PC-3 (cell line): Measurements from ENCODE around the gene ILDR1. TPM values are rescaled to one million over a fixed set of nuclear protein-coding genes. Genes with fewer than 3 reads are reported as not detected.

ENCODE experiments used
- ATAC-seq: fragments of 200-7000 bp; cut with Tn5 transposase; 2 replicates; pipeline ENCODE4 v1.9.1; 2020; ENCODE audit warnings: mild to moderate bottlenecking, moderate library complexity
- BruUV-seq: library from RNA; stranded (reverse); fragments of 400-500 nt; replicated peaks from 2 replicates; lab custom pipeline; 2021; lab: Mats Ljungman, UMichigan
- CTCF ChIA-PET: fragments of 300-600 bp; sonication (Branson Sonifier 250); formaldehyde crosslinking; loops from one replicate; lab custom pipeline; 2022; ENCODE audit warnings: antibody characterized with exemption; lab: Charles Lee
- POLR2A ChIA-PET: fragments of 300-600 bp; sonication (Branson Sonifier 250); formaldehyde crosslinking; loops from one replicate; lab custom pipeline; 2022; ENCODE audit warnings: antibody characterized with exemption; ENCODE audit not compliant: unreplicated experiment; lab: Charles Lee
- DNase-seq: peaks from one replicate; pipeline ENCODE4 v3.0.0-alpha.2; 2015
- H2AFZ ChIP-seq: fragments of 300-600 bp; sonication (generic); 2 replicates; pipeline ENCODE4 v1.6.0; 2016; ENCODE audit warnings: antibody characterized with exemption, low read length
- H3F3A ChIP-seq: fragments of 300-600 bp; sonication (generic); one replicate; pipeline ENCODE4 v1.6.0; 2017; ENCODE audit warnings: antibody characterized with exemption, low read length, control low read depth, mild to moderate bottlenecking; ENCODE audit not compliant: unreplicated experiment
- H3K27ac ChIP-seq: fragments of 300-600 bp; sonication (generic); 2 replicates; pipeline ENCODE4 v1.5.1; 2016; ENCODE audit warnings: mild to moderate bottlenecking, low read length
- H3K27me3 ChIP-seq: fragments of 300-600 bp; sonication (generic); 2 replicates; pipeline ENCODE4 v1.6.1; 2016; ENCODE audit warnings: low read length, mixed read lengths
- H3K36me3 ChIP-seq: fragments of 300-600 bp; sonication (generic); 2 replicates; pipeline ENCODE4 v1.6.1; 2016; ENCODE audit warnings: low read depth, mixed run types, low read length, mixed read lengths
- H3K4me1 ChIP-seq: fragments of 300-600 bp; sonication (generic); 2 replicates; pipeline ENCODE4 v1.5.1; 2016; ENCODE audit warnings: low read length; ENCODE audit not compliant: insufficient read depth
- H3K4me2 ChIP-seq: fragments of 300-600 bp; sonication (generic); 2 replicates; pipeline ENCODE4 v1.6.0; 2016; ENCODE audit warnings: low read length
- H3K4me3 ChIP-seq: fragments of 300-600 bp; sonication (generic); 2 replicates; pipeline ENCODE4 v1.5.1; 2016; ENCODE audit warnings: mild to moderate bottlenecking, low read length, mixed read lengths
- H3K79me2 ChIP-seq: fragments of 300-600 bp; sonication (generic); 2 replicates; pipeline ENCODE4 v1.6.1; 2017; ENCODE audit warnings: low read length, mixed read lengths
- H3K9ac ChIP-seq: fragments of 300-600 bp; sonication (generic); 2 replicates; pipeline ENCODE4 v1.6.0; 2016; ENCODE audit warnings: mild to moderate bottlenecking, low read length
- H3K9me2 ChIP-seq: fragments of 300-600 bp; sonication (generic); replicated peaks from 2 replicates; pipeline ENCODE4 v1.6.1; 2016; ENCODE audit warnings: mixed run types, low read length, mixed read lengths
- H3K9me3 ChIP-seq: fragments of 300-600 bp; sonication (generic); 2 replicates; pipeline ENCODE4 v1.6.1; 2016; ENCODE audit warnings: low read length, mixed read lengths
- H4K20me1 ChIP-seq: fragments of 300-600 bp; sonication (generic); 2 replicates; pipeline ENCODE4 v1.6.1; 2016; ENCODE audit warnings: low read length, mixed read lengths
- EZH2 ChIP-seq: fragments of 300-600 bp; sonication (generic); IDR thresholded peaks from one replicate; pipeline ENCODE4 v1.6.1; 2017; ENCODE audit warnings: antibody characterized with exemption, mild to moderate bottlenecking, low read length; ENCODE audit not compliant: unreplicated experiment
- EZH2phosphoT487 ChIP-seq: fragments of 300-600 bp; sonication (generic); IDR thresholded peaks from 2 replicates; pipeline ENCODE4 v1.6.1; 2018; ENCODE audit warnings: mild to moderate bottlenecking, antibody characterized with exemption, low read length, borderline replicate concordance
- intact Hi-C: fragments of 100-400 bp; cut with micrococcal nuclease; formaldehyde crosslinking; loops from 2 replicates; pipeline ENCODE4 v1.9.0; 2023
- total RNA-seq: library from RNA; depleted of rRNA; stranded (reverse); fragments of >200 nt; gene quantifications from 2 replicates; pipeline ENCODE4 v1.2.3, GENCODE V29; 2014
- TF ChIP-seq, protein P1 (sequence below): fragments of 300-600 bp; sonication (generic); conservative IDR thresholded peaks from 2 replicates; pipeline ENCODE4 v1.5.1; 2017; ENCODE audit warnings: antibody characterized with exemption, low read depth, mild to moderate bottlenecking, low read length

Gene ILDR1
- total RNA-seq, 1 experiment from 2014 or later: 5.6 TPM

DNA sequence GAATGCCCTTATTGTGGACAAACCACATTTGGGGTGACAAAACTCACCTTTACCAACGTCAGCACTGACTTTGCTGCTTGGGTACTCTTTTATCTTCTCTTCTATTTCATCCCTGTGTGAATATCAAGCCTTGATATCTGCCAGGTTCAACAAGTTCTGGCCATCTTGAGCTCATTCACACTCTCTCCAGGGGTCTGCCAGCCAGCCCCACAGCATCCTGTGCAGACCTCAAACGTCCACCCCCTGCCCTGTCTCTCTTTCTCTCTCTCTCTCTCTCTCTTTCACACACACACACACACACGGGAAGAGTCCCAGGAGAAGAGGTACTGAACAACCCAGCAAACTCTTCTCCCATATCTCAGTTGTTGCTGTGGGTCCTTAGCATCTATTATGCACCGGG, 10.7 kb downstream of the ILDR1 start:
- no peaks in the 10 kb centered on the region for H3K9me2 ChIP-seq
- no peaks in the 10 kb centered on the region for H3K79me2 ChIP-seq
- DNase-seq (no peak), ATAC-seq (no peak)
- no peaks in the 10 kb centered on the region; the same call in 1 of the 2 replicates for H3K36me3 ChIP-seq
- H3K27me3 ChIP-seq: no peaks in the 10 kb centered on the region
- no peaks in the 10 kb centered on the region for H3K9me3 ChIP-seq
- intact Hi-C loops: no loop called here
- BruUV-seq: no TSS peak
- H3K27ac ChIP-seq: no peak overlapping the region
- TF ChIP-seq, protein P1, sequence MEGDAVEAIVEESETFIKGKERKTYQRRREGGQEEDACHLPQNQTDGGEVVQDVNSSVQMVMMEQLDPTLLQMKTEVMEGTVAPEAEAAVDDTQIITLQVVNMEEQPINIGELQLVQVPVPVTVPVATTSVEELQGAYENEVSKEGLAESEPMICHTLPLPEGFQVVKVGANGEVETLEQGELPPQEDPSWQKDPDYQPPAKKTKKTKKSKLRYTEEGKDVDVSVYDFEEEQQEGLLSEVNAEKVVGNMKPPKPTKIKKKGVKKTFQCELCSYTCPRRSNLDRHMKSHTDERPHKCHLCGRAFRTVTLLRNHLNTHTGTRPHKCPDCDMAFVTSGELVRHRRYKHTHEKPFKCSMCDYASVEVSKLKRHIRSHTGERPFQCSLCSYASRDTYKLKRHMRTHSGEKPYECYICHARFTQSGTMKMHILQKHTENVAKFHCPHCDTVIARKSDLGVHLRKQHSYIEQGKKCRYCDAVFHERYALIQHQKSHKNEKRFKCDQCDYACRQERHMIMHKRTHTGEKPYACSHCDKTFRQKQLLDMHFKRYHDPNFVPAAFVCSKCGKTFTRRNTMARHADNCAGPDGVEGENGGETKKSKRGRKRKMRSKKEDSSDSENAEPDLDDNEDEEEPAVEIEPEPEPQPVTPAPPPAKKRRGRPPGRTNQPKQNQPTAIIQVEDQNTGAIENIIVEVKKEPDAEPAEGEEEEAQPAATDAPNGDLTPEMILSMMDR: no peak
- TF ChIP-seq EZH2phosphoT487 (no peak), EZH2 (no peak)
- H4K20me1 ChIP-seq: no peaks in the 10 kb centered on the region
- 0 out of 2 replicates have a peak, but pooled peaks cover 9% of the 10 kb centered on the region for H3K4me1 ChIP-seq
- H3K4me3 ChIP-seq: no peak overlapping the region
- ChIA-PET CTCF (no interaction called here), POLR2A (no interaction called here)
- H3K9ac ChIP-seq: no peak overlapping the region
- no peak overlapping the region for H3K4me2 ChIP-seq
- no peaks in the 10 kb centered on the region for H3F3A ChIP-seq
- H2AFZ ChIP-seq: no peak overlapping the region

DNA sequence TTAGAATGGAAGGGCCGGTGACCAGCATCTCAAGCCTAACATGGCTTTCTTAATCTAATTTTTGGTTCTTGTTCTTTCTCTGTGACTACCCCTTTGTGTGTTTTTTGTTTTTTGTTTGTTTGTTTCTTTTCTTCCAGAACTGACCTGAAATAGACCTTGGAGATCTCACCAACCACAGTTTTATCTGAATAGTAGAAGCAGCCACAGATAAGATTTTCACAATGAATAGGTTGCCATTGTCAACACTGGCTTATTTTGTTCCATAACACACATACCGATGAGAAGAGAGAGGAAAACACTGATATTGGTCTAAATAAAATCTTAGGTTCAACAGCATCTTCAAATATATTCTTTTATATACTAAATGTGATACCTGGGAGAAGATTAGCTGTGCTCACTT, 11.5 kb downstream of the ILDR1 start:
- H3K9me2 ChIP-seq: no peaks in the 10 kb centered on the region
- H3K4me1 ChIP-seq: 0 out of 2 replicates have a peak, but pooled peaks cover 9% of the 10 kb centered on the region
- H4K20me1 ChIP-seq: no peaks in the 10 kb centered on the region
- no peak overlapping the region for H3K4me3 ChIP-seq
- intact Hi-C loops: no loop called here
- no peaks in the 10 kb centered on the region for H3F3A ChIP-seq
- no peak overlapping the region for H3K4me2 ChIP-seq
- ATAC-seq: no peak
- ChIA-PET CTCF (no interaction called here), POLR2A (no interaction called here)
- H3K27ac ChIP-seq: no peak overlapping the region
- no TSS peak for BruUV-seq
- no peaks in the 10 kb centered on the region for H3K79me2 ChIP-seq
- H3K9me3 ChIP-seq: no peaks in the 10 kb centered on the region
- H3K9ac ChIP-seq: no peak overlapping the region
- H2AFZ ChIP-seq: no peak overlapping the region
- H3K36me3 ChIP-seq: no peaks in the 10 kb centered on the region
- no peaks in the 10 kb centered on the region for H3K27me3 ChIP-seq
- TF ChIP-seq EZH2 (no peak), EZH2phosphoT487 (no peak)
- TF ChIP-seq, protein P1: no peak
- no peak for DNase-seq

- H3K9me3 ChIP-seq: no peaks in the 10 kb centered on the region
- no peaks in the 10 kb centered on the region for H4K20me1 ChIP-seq
- H3K4me2 ChIP-seq: no peak overlapping the region
- H3K4me1 ChIP-seq: peaks cover 30% of the 10 kb centered on the region
- H3K36me3 ChIP-seq: no peaks in the 10 kb centered on the region
- H2AFZ ChIP-seq: no peak overlapping the region
- no TSS peak for BruUV-seq
- no peaks in the 10 kb centered on the region for H3K9me2 ChIP-seq
- H3K4me3 ChIP-seq: no peak overlapping the region
- intact Hi-C loops: no loop called here
- TF ChIP-seq EZH2: no peak
- TF ChIP-seq EZH2phosphoT487: no peak
- TF ChIP-seq, protein P1: no peak
- DNase-seq (no peak), ATAC-seq (no peak)
- no peaks in the 10 kb centered on the region for H3F3A ChIP-seq
- H3K79me2 ChIP-seq: no peaks in the 10 kb centered on the region
- POLR2A ChIA-PET: no interaction called here
- H3K27ac ChIP-seq: no peak overlapping the region
- H3K27me3 ChIP-seq: no peaks in the 10 kb centered on the region
- CTCF ChIA-PET: no interaction called here
- no peak overlapping the region for H3K9ac ChIP-seq
Observed at GRCh38 chr3:122008166-122008565, 13.9 kb downstream of the ILDR1 start.
